ENCODE results near the gene LMBRD2. TPM values are rescaled to one million over a fixed set of nuclear protein-coding genes. Genes with fewer than 3 reads are reported as not detected.
"Not testable (repeated sequence)": the region's sequence is repeated elsewhere in the genome, so short reads cannot be mapped to it uniquely, and the experiment has no call there.

The LMBRD2 gene
- 14.7 and 15.9 TPM in 2 replicates for total RNA-seq (2014; rRNA removed)
- 2.8 TPM for polyA plus RNA-seq (2012)

- DNase-seq (ENCODE audit: low read depth), result peak; percentile 98
Measured at GRCh38 chr5:36151434-36152323, at the start of gene LMBRD2, which contains the start of gene SKP2. TSS of gene LMBRD2 (minus strand) at chr5:36151887. CDS start at chr5:36143349, 8,538 bp downstream. TSS of gene SKP2 (plus strand) at chr5:36152111. CDS start at chr5:36152263, 152 bp downstream.

GRCh38 chr5:36200513-36200912 is 48.8 kb upstream of the LMBRD2 start:
- DNase-seq (ENCODE audit: low read depth), result peak; percentile 68

DNA sequence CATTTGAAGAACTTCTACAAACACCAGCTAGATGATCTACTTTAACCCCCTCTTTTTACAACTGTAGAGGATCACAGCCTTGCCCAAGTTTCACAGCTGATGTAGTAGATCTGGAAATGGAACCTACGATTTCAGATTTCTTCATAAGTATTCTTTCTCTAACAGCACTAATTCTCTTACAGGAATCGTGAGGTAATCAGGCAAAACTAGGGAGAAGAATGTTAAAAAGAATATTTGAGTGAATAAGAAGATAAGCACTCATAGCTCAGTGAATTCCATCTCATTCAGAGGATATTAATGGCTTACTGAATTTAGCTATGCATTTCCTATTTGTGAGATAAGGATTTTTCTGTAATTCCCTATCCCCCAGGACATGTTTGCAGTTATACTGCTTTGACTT is 47.9 kb upstream of the LMBRD2 start:
- no peak for DNase-seq (ENCODE audit: low read depth)

- not testable (repeated sequence) for DNase-seq (ENCODE audit: low read depth)
Measured at GRCh38 chr5:36198783-36199182, 47.1 kb upstream of the LMBRD2 start.

- DNase-seq (ENCODE audit: low read depth), result no peak
Measured at GRCh38 chr5:36198281-36198680, 46.6 kb upstream of the LMBRD2 start.

- no peak for DNase-seq (ENCODE audit: low read depth)
Measured at GRCh38 chr5:36193746-36194145, 42.1 kb upstream of the LMBRD2 start.

GRCh38 chr5:36184408-36184807 is 32.7 kb upstream of the LMBRD2 start:
- not testable (repeated sequence) for DNase-seq (ENCODE audit: low read depth)

DNA sequence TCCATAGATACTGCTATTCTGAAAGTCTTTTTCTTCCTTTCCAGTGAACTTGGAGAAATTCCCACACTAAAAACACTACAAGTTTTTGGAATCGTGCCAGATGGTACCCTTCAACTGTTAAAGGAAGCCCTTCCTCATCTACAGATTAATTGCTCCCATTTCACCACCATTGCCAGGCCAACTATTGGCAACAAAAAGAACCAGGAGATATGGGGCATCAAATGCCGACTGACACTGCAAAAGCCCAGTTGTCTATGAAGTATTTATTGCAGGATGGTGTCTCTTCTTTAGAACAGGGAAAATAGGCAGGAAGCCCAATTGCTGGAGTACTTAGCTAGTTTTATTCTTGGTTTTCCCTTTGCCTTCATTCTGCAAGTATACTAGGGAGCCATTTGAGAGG is 30.1 kb upstream of the LMBRD2 start:
- DNase-seq (ENCODE audit: low read depth), result no peak

- DNase-seq (ENCODE audit: low read depth), result no peak
Measured at GRCh38 chr5:36180556-36181350, 29.1 kb upstream of the LMBRD2 start.

GRCh38 chr5:36179950-36180349 is 28.3 kb upstream of the LMBRD2 start:
- no peak for DNase-seq (ENCODE audit: low read depth)

GRCh38 chr5:36178524-36178890 is 26.8 kb upstream of the LMBRD2 start:
- no peak for DNase-seq (ENCODE audit: low read depth)

DNA sequence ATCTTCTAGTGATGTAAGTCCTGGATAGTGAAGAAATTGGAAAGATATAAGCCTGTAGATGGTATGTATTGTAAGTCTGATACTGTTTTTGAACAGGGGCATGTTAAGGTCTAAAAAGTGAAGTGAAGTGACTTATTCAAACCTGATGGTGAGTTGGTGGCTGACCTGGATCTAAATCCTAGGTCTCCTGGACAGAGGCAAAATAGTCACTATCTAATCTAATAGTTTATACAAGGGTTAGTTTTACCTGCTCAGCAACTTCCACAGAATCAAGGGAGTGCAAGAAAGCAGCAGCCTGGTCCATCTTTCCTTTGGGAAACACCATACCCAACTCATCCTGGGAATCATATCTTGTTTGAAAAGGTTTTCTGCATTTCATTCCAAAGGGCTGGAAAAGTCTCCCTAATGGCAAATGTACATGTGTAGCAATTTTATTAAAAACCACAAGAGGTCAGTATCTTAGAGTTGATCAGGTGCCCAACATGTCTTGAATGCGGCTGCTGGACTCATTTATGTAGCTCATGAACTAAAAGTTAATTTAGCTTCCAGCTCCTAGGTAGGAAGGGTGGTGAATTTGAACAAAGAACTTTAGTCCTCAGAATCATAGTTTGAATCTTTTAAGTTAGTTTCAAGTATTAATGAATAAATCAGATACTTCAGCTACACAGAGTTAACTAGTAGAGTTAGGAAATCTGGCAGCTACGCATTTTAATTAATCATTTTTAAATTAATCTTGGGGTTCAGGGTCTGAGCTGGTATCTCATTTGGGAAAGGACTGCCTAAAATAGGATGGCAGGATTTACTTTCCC is 26.2 kb upstream of the LMBRD2 start:
- DNase-seq (ENCODE audit: low read depth), result peak; percentile 39

- no peak for DNase-seq (ENCODE audit: low read depth)
Measured at GRCh38 chr5:36177154-36177553, 25.5 kb upstream of the LMBRD2 start.

- DNase-seq (ENCODE audit: low read depth), result no peak
Measured at GRCh38 chr5:36175043-36175442, 23.4 kb upstream of the LMBRD2 start.

GRCh38 chr5:36174119-36174518 is 22.4 kb upstream of the LMBRD2 start:
- no peak for DNase-seq (ENCODE audit: low read depth)

GRCh38 chr5:36173426-36173825 is 21.7 kb upstream of the LMBRD2 start:
- DNase-seq (ENCODE audit: low read depth), result no peak

- DNase-seq (ENCODE audit: low read depth), result no peak
Measured at GRCh38 chr5:36172599-36172998, 20.9 kb upstream of the LMBRD2 start.

GRCh38 chr5:36170832-36171424 is 19.2 kb upstream of the LMBRD2 start:
- DNase-seq (ENCODE audit: low read depth), result no peak

DNA sequence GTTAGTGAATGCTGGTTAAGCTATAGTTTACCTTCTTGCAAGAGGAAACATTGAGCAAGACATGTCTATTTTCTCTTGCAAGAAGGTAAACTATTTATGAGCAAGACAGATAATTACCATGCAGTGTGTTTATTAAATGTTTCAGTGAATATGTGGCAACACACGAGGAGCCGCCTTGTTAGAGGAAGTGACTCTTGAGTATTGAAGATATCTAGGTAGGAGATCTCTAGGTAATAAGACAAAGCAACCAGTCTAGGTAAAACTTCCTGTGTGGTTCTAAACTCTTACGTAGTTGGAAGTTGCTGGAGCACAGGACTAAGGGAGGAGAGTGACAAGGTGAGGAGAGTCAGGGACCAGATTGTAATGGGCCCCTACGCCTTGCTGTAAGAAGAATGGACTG is 17.1 kb upstream of the LMBRD2 start:
- no peak for DNase-seq (ENCODE audit: low read depth)

DNA sequence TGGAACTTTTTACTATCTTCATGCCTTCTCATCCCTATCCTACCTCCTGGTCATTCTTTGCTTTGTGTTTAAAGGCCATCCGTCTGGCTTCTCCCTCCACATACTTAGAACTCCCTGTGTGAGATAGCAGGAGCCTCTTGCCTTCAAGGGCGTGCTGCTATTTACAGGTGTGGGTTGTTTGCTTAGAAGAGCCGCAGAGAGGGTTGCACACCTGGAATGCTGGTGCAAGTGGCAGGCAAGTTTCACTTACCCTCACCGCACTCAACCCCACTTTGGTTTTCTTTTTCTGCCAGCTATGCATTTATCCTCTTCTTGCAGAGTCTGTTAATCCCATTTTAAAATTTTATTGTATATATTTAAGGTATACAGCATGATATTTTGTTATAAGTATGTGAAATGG is 12.8 kb upstream of the LMBRD2 start:
- DNase-seq (ENCODE audit: low read depth), result no peak

GRCh38 chr5:36162810-36163486 is 11.3 kb upstream of the LMBRD2 start:
- DNase-seq (ENCODE audit: low read depth), result no peak

Measured in LHCN-M2 (cell line).